OCI-LY1 (cell line): Measurements from ENCODE around the gene PCDHAC1.

Experiments used
- H2AFZ ChIP-seq: fragments of 200-600 bp; sonication (generic), shearing (Covaris generic); 2 replicates; pipeline ENCODE4 v1.6.0; 2014; ENCODE audit warnings: antibody characterized with exemption, mild to moderate bottlenecking, low read length
- H3F3A ChIP-seq: fragments of 200-600 bp; sonication (generic), shearing (Covaris generic); 2 replicates; pipeline ENCODE4 v1.6.0; 2014; ENCODE audit warnings: mild to moderate bottlenecking, antibody characterized with exemption, low read length, moderate library complexity; ENCODE audit not compliant: insufficient read depth
- H3K27ac ChIP-seq: fragments of 200-600 bp; sonication (generic); 2 replicates; pipeline ENCODE4 v1.5.1; 2014; ENCODE audit warnings: low read length, mixed run types, mild to moderate bottlenecking, low read depth; ENCODE audit not compliant: poor library complexity, severe bottlenecking
- H3K27me3 ChIP-seq: fragments of 200-600 bp; sonication (generic); 2 replicates; pipeline ENCODE4 v1.6.0; 2014; ENCODE audit warnings: antibody characterized with exemption, mild to moderate bottlenecking, low read length, moderate library complexity; ENCODE audit not compliant: insufficient read depth
- H3K36me3 ChIP-seq: fragments of 200-600 bp; sonication (generic); 2 replicates; pipeline ENCODE4 v1.6.1; 2014; ENCODE audit warnings: mild to moderate bottlenecking, antibody characterized with exemption, low read length, moderate library complexity, mixed read lengths; ENCODE audit not compliant: insufficient read depth
- H3K4me1 ChIP-seq: fragments of 200-600 bp; sonication (generic); 2 replicates; pipeline ENCODE4 v1.5.1; 2014; ENCODE audit warnings: mild to moderate bottlenecking, low read length, moderate library complexity; ENCODE audit not compliant: insufficient read depth, severe bottlenecking
- H3K4me2 ChIP-seq: fragments of 200-600 bp; sonication (generic), shearing (Covaris generic); 2 replicates; pipeline ENCODE4 v1.6.1; 2014; ENCODE audit warnings: low read length
- H3K4me3 ChIP-seq: fragments of 200-600 bp; sonication (generic); 2 replicates; pipeline ENCODE4 v1.5.1; 2014; ENCODE audit warnings: low read length, low read depth, mild to moderate bottlenecking, mixed read lengths; ENCODE audit not compliant: poor library complexity, severe bottlenecking
- H3K79me2 ChIP-seq: fragments of 200-600 bp; shearing (Covaris generic); 2 replicates; pipeline ENCODE4 v1.6.1; 2016; ENCODE audit warnings: mixed run types, low read length, mixed read lengths; ENCODE audit not compliant: insufficient read depth
- H3K9ac ChIP-seq: fragments of 200-600 bp; sonication (generic), shearing (Covaris generic); 2 replicates; pipeline ENCODE4 v1.6.1; 2014; ENCODE audit warnings: mild to moderate bottlenecking, low read length, mixed read lengths
- H3K9me2 ChIP-seq: fragments of 200-600 bp; sonication (generic), shearing (Covaris generic); 2 replicates; pipeline ENCODE4 v1.6.1; 2014; ENCODE audit warnings: low read depth, mild to moderate bottlenecking, low read length, mixed read lengths
- H3K9me3 ChIP-seq: fragments of 200-600 bp; shearing (Covaris generic); 2 replicates; pipeline ENCODE4 v1.6.1; 2014; ENCODE audit warnings: low read length, mixed read lengths
- H4K20me1 ChIP-seq: fragments of 200-600 bp; sonication (generic), shearing (Covaris generic); 2 replicates; pipeline ENCODE4 v1.6.0; 2016; ENCODE audit warnings: mild to moderate bottlenecking, low read length; ENCODE audit not compliant: insufficient read depth
- CTCF ChIP-seq: fragments of 200-600 bp; sonication (generic), shearing (Covaris generic); IDR thresholded peaks from 2 replicates; pipeline ENCODE4 v1.5.1; 2017; ENCODE audit warnings: mild to moderate bottlenecking, antibody characterized with exemption, low read length, moderate library complexity, mixed read lengths
- EZH2 ChIP-seq: fragments of 200-600 bp; sonication (generic), shearing (Covaris generic); IDR thresholded peaks from 2 replicates; pipeline ENCODE4 v1.8.0; 2017; ENCODE audit warnings: borderline replicate concordance, mixed run types, mild to moderate bottlenecking, antibody characterized with exemption, low read length, moderate library complexity, mixed read lengths

PCDHAC1 gene

GRCh38 chr5:140962190-140962589 is 36.1 kb downstream of the PCDHAC1 start:
- Histone ChIP-seq H3K27me3 (no peaks in the 10 kb centered on the region), H3F3A (no peaks in the 10 kb centered on the region)
- TF ChIP-seq CTCF, result no peak
- no peak for TF ChIP-seq EZH2

GRCh38 chr5:140964356-140964755 is 38.3 kb downstream of the PCDHAC1 start:
- Histone ChIP-seq H3K36me3 (no peaks in the 10 kb centered on the region), H4K20me1 (no peaks in the 10 kb centered on the region), H3K27me3 (no peaks in the 10 kb centered on the region), H3K4me2 (no peak overlapping the region), H3K9ac (no peak overlapping the region), H3K4me1 (no peaks in the 10 kb centered on the region), H3K79me2 (no peaks in the 10 kb centered on the region), H3K9me3 (no peaks in the 10 kb centered on the region), H3F3A (no peaks in the 10 kb centered on the region), H3K4me3 (no peak overlapping the region), H3K27ac (no peak overlapping the region), H3K9me2 (no peaks in the 10 kb centered on the region), H2AFZ (no peak overlapping the region)
- no peak for TF ChIP-seq EZH2
- no peak for TF ChIP-seq CTCF

More at GRCh38 chr5:140962190-140962589, 36.1 kb downstream of the PCDHAC1 start:
- no peaks in the 10 kb centered on the region for H3K36me3 ChIP-seq
- H3K4me2 ChIP-seq, result no peak overlapping the region
- no peak overlapping the region for H3K27ac ChIP-seq
- H4K20me1 ChIP-seq, result no peaks in the 10 kb centered on the region
- no peaks in the 10 kb centered on the region for H3K79me2 ChIP-seq
- no peaks in the 10 kb centered on the region for H3K4me1 ChIP-seq
- H3K9me2 ChIP-seq, result no peaks in the 10 kb centered on the region
- H3K9me3 ChIP-seq, result no peaks in the 10 kb centered on the region
- no peak overlapping the region for H2AFZ ChIP-seq
- H3K9ac ChIP-seq, result no peak overlapping the region
- no peak overlapping the region for H3K4me3 ChIP-seq

- TF ChIP-seq CTCF, result no peak
- no peak for TF ChIP-seq EZH2
- Histone ChIP-seq H3K4me2 (no peak overlapping the region), H2AFZ (no peak overlapping the region), H4K20me1 (no peaks in the 10 kb centered on the region), H3K9ac (no peak overlapping the region), H3F3A (no peaks in the 10 kb centered on the region), H3K27me3 (no peaks in the 10 kb centered on the region), H3K27ac (no peak overlapping the region), H3K9me2 (no peaks in the 10 kb centered on the region), H3K4me3 (no peak overlapping the region), H3K4me1 (no peaks in the 10 kb centered on the region), H3K79me2 (no peaks in the 10 kb centered on the region), H3K9me3 (no peaks in the 10 kb centered on the region), H3K36me3 (no peaks in the 10 kb centered on the region)
Observed at GRCh38 chr5:140965905-140966292, 39.8 kb downstream of the PCDHAC1 start.
